Measurements from ENCODE around the gene HCST.

The HCST gene

GRCh38 chr19:35925501-35925900 lies 23.2 kb downstream of the HCST start:
- no peaks in the 10 kb centered on the region for H3K27me3 Mint-ChIP-seq

GRCh38 chr19:35928507-35928906 lies 26.2 kb downstream of the HCST start:
- Mint-ChIP-seq H3K9me3 (peaks cover 12 to 18% of the 10 kb centered on the region in 2 donors), H3K4me1 (peaks cover 30 to 50% of the 10 kb centered on the region in 2 donors), H3K36me3 (peaks cover 17 to 19% of the 10 kb centered on the region in 2 donors), H3K27ac (peak overlapping the region; percentile 92), H3K4me3 (peak overlapping the region in 1 of 2 donors; percentile 46), H3K27me3 (no peaks in the 10 kb centered on the region)
- DNase-seq (peak; percentile 61), ATAC-seq (replicated peaks) (peak; percentile 50 to 66)

More at GRCh38 chr19:35925501-35925900, 23.2 kb downstream of the HCST start:
- peaks cover 17 to 19% of the 10 kb centered on the region in 2 donors for H3K36me3 Mint-ChIP-seq
- H3K27ac Mint-ChIP-seq, result no peak overlapping the region
- DNase-seq (no peak), ATAC-seq (replicated peaks) (no peak)
- peaks cover 21 to 34% of the 10 kb centered on the region in 2 donors for H3K4me1 Mint-ChIP-seq
- H3K9me3 Mint-ChIP-seq, result peaks cover 12 to 18% of the 10 kb centered on the region in 2 donors
- H3K4me3 Mint-ChIP-seq, result no peak overlapping the region

- H3K4me3 Mint-ChIP-seq, result peak overlapping the region; percentile 18 to 52
- no peaks in the 10 kb centered on the region for H3K27me3 Mint-ChIP-seq
- ATAC-seq (replicated peaks) (no peak), DNase-seq (no peak)
- peaks cover 30 to 50% of the 10 kb centered on the region in 2 donors for H3K4me1 Mint-ChIP-seq
- H3K27ac Mint-ChIP-seq, result peak overlapping the region; percentile 68
- peaks cover 17 to 19% of the 10 kb centered on the region in 2 donors for H3K36me3 Mint-ChIP-seq
- peaks cover 12 to 18% of the 10 kb centered on the region in 2 donors for H3K9me3 Mint-ChIP-seq
Observed at GRCh38 chr19:35929876-35930275, 27.5 kb downstream of the HCST start.

- DNase-seq (peak; percentile 100), ATAC-seq (replicated peaks) (peak; percentile 90 to 91)
- peak overlapping the region; percentile 70 for H3K27ac Mint-ChIP-seq
- H3K9me3 Mint-ChIP-seq, result peaks cover 2 to 5% of the 10 kb centered on the region in 2 donors
- H3K36me3 Mint-ChIP-seq, result peaks cover 4 to 5% of the 10 kb centered on the region in 2 donors
- H3K27me3 Mint-ChIP-seq, result peaks cover 6 to 7% of the 10 kb centered on the region in 2 donors
- peak overlapping the region; percentile 75 to 88 for H3K4me3 Mint-ChIP-seq
- peaks cover 34 to 57% of the 10 kb centered on the region in 2 donors for H3K4me1 Mint-ChIP-seq
Observed at GRCh38 chr19:35931161-35931873, 29.0 kb downstream of the HCST start.

- ATAC-seq (replicated peaks), result peak in 1 of 2 donors; percentile 4
- Mint-ChIP-seq H3K36me3 (peaks cover 1 to 2% of the 10 kb centered on the region in 2 donors), H3K4me1 (peaks cover 30 to 52% of the 10 kb centered on the region in 2 donors)
Observed at GRCh38 chr19:35931874-35932202, 29.5 kb downstream of the HCST start.

GRCh38 chr19:35932291-35932936 lies 30.1 kb downstream of the HCST start:
- peaks cover 0 to 1% of the 10 kb centered on the region in 2 donors for H3K36me3 Mint-ChIP-seq

More at GRCh38 chr19:35931874-35932202, 29.5 kb downstream of the HCST start:
- peaks cover 2 to 5% of the 10 kb centered on the region in 2 donors for H3K9me3 Mint-ChIP-seq
- H3K27me3 Mint-ChIP-seq, result peaks cover 6 to 7% of the 10 kb centered on the region in 2 donors
- no peak overlapping the region for H3K27ac Mint-ChIP-seq
- DNase-seq, result no peak
- H3K4me3 Mint-ChIP-seq, result peak overlapping the region in 1 of 2 donors; percentile 88

GRCh38 chr19:35935911-35936737 lies 33.8 kb downstream of the HCST start, which contains the start of gene LRFN3:
Gene LRFN3 (plus strand): TSS chr19:35936374. CDS start chr19:35939426, 3,052 bp downstream.
- ATAC-seq (replicated peaks) (no peak), DNase-seq (no peak)
- Mint-ChIP-seq H3K4me1 (peaks cover 18 to 31% of the 10 kb centered on the region in 2 donors), H3K36me3 (no peaks in the 10 kb centered on the region), H3K4me3 (peak within 1 kb of the TSS; percentile 71 to 82), H3K27ac (no peak within 1 kb of the TSS), H3K9me3 (no peaks in the 10 kb centered on the region), H3K27me3 (peaks cover 22 to 23% of the 10 kb centered on the region in 2 donors)

More at GRCh38 chr19:35932291-35932936, 30.1 kb downstream of the HCST start:
- DNase-seq (no peak), ATAC-seq (replicated peaks) (no peak)
- peaks cover 2 to 5% of the 10 kb centered on the region in 2 donors for H3K9me3 Mint-ChIP-seq
- H3K27ac Mint-ChIP-seq, result no peak overlapping the region
- peaks cover 27 to 47% of the 10 kb centered on the region in 2 donors for H3K4me1 Mint-ChIP-seq
- peaks cover 6 to 7% of the 10 kb centered on the region in 2 donors for H3K27me3 Mint-ChIP-seq
- H3K4me3 Mint-ChIP-seq, result no peak overlapping the region

- no peak overlapping the region for H3K27ac Mint-ChIP-seq
- H3K27me3 Mint-ChIP-seq, result peaks cover 22 to 23% of the 10 kb centered on the region in 2 donors
- no peak for DNase-seq
- H3K9me3 Mint-ChIP-seq, result no peaks in the 10 kb centered on the region
- H3K4me3 Mint-ChIP-seq, result peak overlapping the region; percentile 53 to 63
- H3K4me1 Mint-ChIP-seq, result peaks cover 15 to 25% of the 10 kb centered on the region in 2 donors
- H3K36me3 Mint-ChIP-seq, result no peaks in the 10 kb centered on the region
- ATAC-seq (replicated peaks), result no peak
Observed at GRCh38 chr19:35936738-35937268, 34.5 kb downstream of the HCST start.

GRCh38 chr19:35937345-35938281 lies 35.3 kb downstream of the HCST start:
- DNase-seq (no peak), ATAC-seq (replicated peaks) (no peak)
- Mint-ChIP-seq H3K4me1 (peaks cover 12 to 21% of the 10 kb centered on the region in 2 donors), H3K27me3 (peaks cover 22 to 23% of the 10 kb centered on the region in 2 donors), H3K9me3 (no peaks in the 10 kb centered on the region), H3K36me3 (no peaks in the 10 kb centered on the region), H3K27ac (no peak overlapping the region), H3K4me3 (peak overlapping the region in 1 of 2 donors; percentile 15)

- no peaks in the 10 kb centered on the region for H3K9me3 Mint-ChIP-seq
- peaks cover 25 to 29% of the 10 kb centered on the region in 2 donors for H3K27me3 Mint-ChIP-seq
- H3K27ac Mint-ChIP-seq, result no peak overlapping the region
- H3K36me3 Mint-ChIP-seq, result no peaks in the 10 kb centered on the region
- DNase-seq (no peak), ATAC-seq (replicated peaks) (no peak)
- H3K4me1 Mint-ChIP-seq, result peaks cover 12 to 21% of the 10 kb centered on the region in 2 donors
- H3K4me3 Mint-ChIP-seq, result no peak overlapping the region
Observed at GRCh38 chr19:35938282-35939224, 36.2 kb downstream of the HCST start.

GRCh38 chr19:35939307-35940077 lies 37.2 kb downstream of the HCST start:
- peaks cover 12 to 21% of the 10 kb centered on the region in 2 donors for H3K4me1 Mint-ChIP-seq
- no peaks in the 10 kb centered on the region for H3K36me3 Mint-ChIP-seq
- no peak overlapping the region for H3K4me3 Mint-ChIP-seq
- ATAC-seq (replicated peaks) (no peak), DNase-seq (no peak)
- H3K27ac Mint-ChIP-seq, result no peak overlapping the region
- H3K9me3 Mint-ChIP-seq, result no peaks in the 10 kb centered on the region
- H3K27me3 Mint-ChIP-seq, result peaks cover 30 to 37% of the 10 kb centered on the region in 2 donors
